Dendritic cell treated with granulocyte-macrophage colony-stimulating factor and Interleukin-4, amounts not matched to agents 40 ng/mL and 50 ng/mL, for 4 days (primary cell): Measurements from ENCODE around the gene PHTF2.

ENCODE experiments used
- H3K27ac Mint-ChIP-seq: one replicate; pipeline ENCODE4 v1.8.0; 2022; ENCODE audit warnings: mild to moderate bottlenecking, mixed read lengths
- H3K27me3 Mint-ChIP-seq: one replicate; pipeline ENCODE4 v1.8.0; 2022; ENCODE audit warnings: mild to moderate bottlenecking, mixed read lengths
- H3K36me3 Mint-ChIP-seq: one replicate; pipeline ENCODE4 v1.8.0; 2022; ENCODE audit warnings: low read depth, mixed read lengths
- H3K4me1 Mint-ChIP-seq: one replicate; pipeline ENCODE4 v1.8.0; 2022; ENCODE audit warnings: low read depth, mixed read lengths
- H3K4me3 Mint-ChIP-seq: one replicate; pipeline ENCODE4 v1.8.0; 2022; ENCODE audit warnings: mild to moderate bottlenecking, moderate library complexity, mixed read lengths
- H3K9me3 Mint-ChIP-seq: one replicate; pipeline ENCODE4 v1.8.0; 2022; ENCODE audit warnings: mixed read lengths
- intact Hi-C: fragments of 100-400 bp; cut with micrococcal nuclease; formaldehyde crosslinking; loops from one replicate; pipeline ENCODE4 v1.15.0; 2022

The PHTF2 gene

GRCh38 chr7:77800730-77801129 lies 2.2 kb downstream of the PHTF2 start:
- Mint-ChIP-seq H3K9me3 (peaks cover 10% of the 10 kb centered on the region), H3K27ac (no peak overlapping the region), H3K4me3 (no peak overlapping the region), H3K36me3 (peaks cover 43% of the 10 kb centered on the region), H3K27me3 (no peaks in the 10 kb centered on the region), H3K4me1 (peaks cover 66% of the 10 kb centered on the region)
- intact Hi-C loops = no loop called here

GRCh38 chr7:77802557-77803405 lies 4.2 kb downstream of the PHTF2 start:
- intact Hi-C loops = no loop called here
- Mint-ChIP-seq H3K4me3 (no peak overlapping the region), H3K27ac (peak overlapping the region; percentile 75), H3K27me3 (no peaks in the 10 kb centered on the region), H3K4me1 (peaks cover 56% of the 10 kb centered on the region), H3K36me3 (peaks cover 52% of the 10 kb centered on the region), H3K9me3 (peaks cover 31% of the 10 kb centered on the region)

- peaks cover 42% of the 10 kb centered on the region for H3K36me3 Mint-ChIP-seq
- no peak overlapping the region for H3K4me3 Mint-ChIP-seq
- intact Hi-C loops = no loop called here
- peaks cover 41% of the 10 kb centered on the region for H3K9me3 Mint-ChIP-seq
- peaks cover 45% of the 10 kb centered on the region for H3K4me1 Mint-ChIP-seq
- H3K27me3 Mint-ChIP-seq = no peaks in the 10 kb centered on the region
- no peak overlapping the region for H3K27ac Mint-ChIP-seq
Measured at GRCh38 chr7:77806425-77806824, 7.9 kb downstream of the PHTF2 start.

GRCh38 chr7:77808517-77808916 lies 9.9 kb downstream of the PHTF2 start:
- Mint-ChIP-seq H3K9me3 (peaks cover 41% of the 10 kb centered on the region), H3K27me3 (no peaks in the 10 kb centered on the region), H3K4me1 (peaks cover 36% of the 10 kb centered on the region), H3K36me3 (peaks cover 42% of the 10 kb centered on the region), H3K27ac (no peak overlapping the region), H3K4me3 (no peak overlapping the region)
- intact Hi-C loops = no loop called here

GRCh38 chr7:77811516-77812289 lies 13.1 kb downstream of the PHTF2 start:
- Mint-ChIP-seq H3K4me3 (no peak overlapping the region), H3K27ac (no peak overlapping the region), H3K9me3 (peaks cover 28% of the 10 kb centered on the region), H3K27me3 (no peaks in the 10 kb centered on the region), H3K36me3 (peaks cover 31% of the 10 kb centered on the region), H3K4me1 (peaks cover 19% of the 10 kb centered on the region)
- intact Hi-C loops = no loop called here

- Mint-ChIP-seq H3K4me1 (peaks cover 19% of the 10 kb centered on the region), H3K9me3 (peaks cover 28% of the 10 kb centered on the region), H3K27ac (no peak overlapping the region), H3K4me3 (no peak overlapping the region), H3K27me3 (no peaks in the 10 kb centered on the region), H3K36me3 (peaks cover 31% of the 10 kb centered on the region)
- intact Hi-C loops = no loop called here
Measured at GRCh38 chr7:77812290-77812685, 13.7 kb downstream of the PHTF2 start.

GRCh38 chr7:77813180-77813579 lies 14.6 kb downstream of the PHTF2 start:
- Mint-ChIP-seq H3K27ac (peak overlapping the region; percentile 52), H3K36me3 (peaks cover 32% of the 10 kb centered on the region), H3K4me3 (no peak overlapping the region), H3K4me1 (peaks cover 18% of the 10 kb centered on the region), H3K27me3 (no peaks in the 10 kb centered on the region), H3K9me3 (peaks cover 28% of the 10 kb centered on the region)
- intact Hi-C loops = no loop called here

- no peaks in the 10 kb centered on the region for H3K27me3 Mint-ChIP-seq
- peaks cover 30% of the 10 kb centered on the region for H3K4me1 Mint-ChIP-seq
- H3K36me3 Mint-ChIP-seq = peaks cover 83% of the 10 kb centered on the region
- H3K4me3 Mint-ChIP-seq = no peak overlapping the region
- H3K27ac Mint-ChIP-seq = no peak overlapping the region
- intact Hi-C loops = loop anchor here (5.0 kb wide), 1 partner anchor 43 kb away; no protein-coding TSS in a partner anchor
- peaks cover 65% of the 10 kb centered on the region for H3K9me3 Mint-ChIP-seq
Measured at GRCh38 chr7:77819021-77819420, 20.4 kb downstream of the PHTF2 start.

- intact Hi-C loops = no loop called here
- H3K4me3 Mint-ChIP-seq = no peak overlapping the region
- peaks cover 43% of the 10 kb centered on the region for H3K4me1 Mint-ChIP-seq
- no peaks in the 10 kb centered on the region for H3K27me3 Mint-ChIP-seq
- H3K36me3 Mint-ChIP-seq = peaks cover 95% of the 10 kb centered on the region
- no peak overlapping the region for H3K27ac Mint-ChIP-seq
- H3K9me3 Mint-ChIP-seq = peaks cover 78% of the 10 kb centered on the region
Measured at GRCh38 chr7:77820967-77821366, 22.4 kb downstream of the PHTF2 start.

GRCh38 chr7:77822269-77822668 lies 23.7 kb downstream of the PHTF2 start:
- peaks cover 75% of the 10 kb centered on the region for H3K9me3 Mint-ChIP-seq
- peaks cover 43% of the 10 kb centered on the region for H3K4me1 Mint-ChIP-seq
- intact Hi-C loops = no loop called here
- no peaks in the 10 kb centered on the region for H3K27me3 Mint-ChIP-seq
- no peak overlapping the region for H3K4me3 Mint-ChIP-seq
- peak overlapping the region; percentile 50 for H3K27ac Mint-ChIP-seq
- peaks cover 93% of the 10 kb centered on the region for H3K36me3 Mint-ChIP-seq

GRCh38 chr7:77823787-77824186 lies 25.2 kb downstream of the PHTF2 start:
- intact Hi-C loops = no loop called here
- peak overlapping the region; percentile 23 for H3K4me3 Mint-ChIP-seq
- H3K27ac Mint-ChIP-seq = peak overlapping the region; percentile 87
- peaks cover 39% of the 10 kb centered on the region for H3K4me1 Mint-ChIP-seq
- H3K36me3 Mint-ChIP-seq = peaks cover 78% of the 10 kb centered on the region
- peaks cover 60% of the 10 kb centered on the region for H3K9me3 Mint-ChIP-seq
- no peaks in the 10 kb centered on the region for H3K27me3 Mint-ChIP-seq

GRCh38 chr7:77824636-77825035 lies 26.1 kb downstream of the PHTF2 start:
- peaks cover 30% of the 10 kb centered on the region for H3K4me1 Mint-ChIP-seq
- H3K9me3 Mint-ChIP-seq = peaks cover 52% of the 10 kb centered on the region
- H3K36me3 Mint-ChIP-seq = peaks cover 72% of the 10 kb centered on the region
- H3K27ac Mint-ChIP-seq = peak overlapping the region; percentile 87
- intact Hi-C loops = no loop called here
- H3K4me3 Mint-ChIP-seq = no peak overlapping the region
- no peaks in the 10 kb centered on the region for H3K27me3 Mint-ChIP-seq

- peaks cover 67% of the 10 kb centered on the region for H3K36me3 Mint-ChIP-seq
- peaks cover 30% of the 10 kb centered on the region for H3K4me1 Mint-ChIP-seq
- peak overlapping the region; percentile 87 for H3K27ac Mint-ChIP-seq
- H3K9me3 Mint-ChIP-seq = peaks cover 47% of the 10 kb centered on the region
- no peaks in the 10 kb centered on the region for H3K27me3 Mint-ChIP-seq
- intact Hi-C loops = no loop called here
- H3K4me3 Mint-ChIP-seq = no peak overlapping the region
Measured at GRCh38 chr7:77825131-77825530, 26.6 kb downstream of the PHTF2 start.

- Mint-ChIP-seq H3K4me3 (no peak overlapping the region), H3K36me3 (peaks cover 60% of the 10 kb centered on the region), H3K4me1 (peaks cover 41% of the 10 kb centered on the region), H3K27ac (no peak overlapping the region), H3K9me3 (peaks cover 35% of the 10 kb centered on the region), H3K27me3 (no peaks in the 10 kb centered on the region)
- intact Hi-C loops = no loop called here
Measured at GRCh38 chr7:77826300-77826699, 27.7 kb downstream of the PHTF2 start.
